DOHH2 (cell line): Measurements from ENCODE around the gene FNBP1L.

Experiments
- EZH2phosphoT487 ChIP-seq: fragments of 200-600 bp; sonication (generic); IDR thresholded peaks from 2 replicates; pipeline ENCODE4 v1.6.1; 2017; ENCODE audit warnings: borderline replicate concordance, mild to moderate bottlenecking, antibody characterized with exemption, low read length, moderate library complexity, mixed read lengths
- TF ChIP-seq, protein P1 (sequence below): fragments of 200-600 bp; sonication (generic); IDR thresholded peaks from one replicate; pipeline ENCODE4 v1.5.1; 2014; ENCODE audit warnings: antibody characterized with exemption, mild to moderate bottlenecking, low read depth, low read length; ENCODE audit not compliant: poor library complexity, severe bottlenecking

GRCh38 chr1:93584261-93585003, 136.5 kb downstream of the FNBP1L start:
- TF ChIP-seq, protein P1, sequence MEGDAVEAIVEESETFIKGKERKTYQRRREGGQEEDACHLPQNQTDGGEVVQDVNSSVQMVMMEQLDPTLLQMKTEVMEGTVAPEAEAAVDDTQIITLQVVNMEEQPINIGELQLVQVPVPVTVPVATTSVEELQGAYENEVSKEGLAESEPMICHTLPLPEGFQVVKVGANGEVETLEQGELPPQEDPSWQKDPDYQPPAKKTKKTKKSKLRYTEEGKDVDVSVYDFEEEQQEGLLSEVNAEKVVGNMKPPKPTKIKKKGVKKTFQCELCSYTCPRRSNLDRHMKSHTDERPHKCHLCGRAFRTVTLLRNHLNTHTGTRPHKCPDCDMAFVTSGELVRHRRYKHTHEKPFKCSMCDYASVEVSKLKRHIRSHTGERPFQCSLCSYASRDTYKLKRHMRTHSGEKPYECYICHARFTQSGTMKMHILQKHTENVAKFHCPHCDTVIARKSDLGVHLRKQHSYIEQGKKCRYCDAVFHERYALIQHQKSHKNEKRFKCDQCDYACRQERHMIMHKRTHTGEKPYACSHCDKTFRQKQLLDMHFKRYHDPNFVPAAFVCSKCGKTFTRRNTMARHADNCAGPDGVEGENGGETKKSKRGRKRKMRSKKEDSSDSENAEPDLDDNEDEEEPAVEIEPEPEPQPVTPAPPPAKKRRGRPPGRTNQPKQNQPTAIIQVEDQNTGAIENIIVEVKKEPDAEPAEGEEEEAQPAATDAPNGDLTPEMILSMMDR, result no peak
- TF ChIP-seq EZH2phosphoT487, result no peak
